Naive thymus-derived CD8-positive, alpha-beta T cell (primary cell): ENCODE measurements around the gene USP32. TPM values are rescaled to one million over a fixed set of nuclear protein-coding genes. Genes with fewer than 3 reads are reported as not detected.
"Not testable (repeated sequence)": the region's sequence is repeated elsewhere in the genome, so short reads cannot be mapped to it uniquely, and the experiment has no call there.

Source experiments
- ATAC-seq, 2 donors: fragments of 150-1000 bp; cut with Tn5 transposase in 1 of 2; sonication (Bioruptor Pico), chemical (Tn5 transposase) in 1 of 2; 1 replicate in 1 of 2; 2 replicates in 1 of 2; pipeline ENCODE4 v1.10.0; 2021; ENCODE audit warnings: mild to moderate bottlenecking in 2 of 2, moderate library complexity in 2 of 2
- POLR2A ChIA-PET: fragments of 350-600 bp; sonication (Branson Sonifier 250); formaldehyde crosslinking; loops from one replicate; lab custom pipeline; 2021; ENCODE audit warnings: antibody characterized with exemption; lab: Charles Lee
- DNase-seq, 10 donors: peaks; one replicate each; pipeline versions ENCODE4 v3.0.0 to v3.0.0-alpha.2; 2020 to 2022
- H3K27ac Mint-ChIP-seq, 10 donors: one replicate each; pipeline ENCODE4 v1.8.0; 2020 to 2022; ENCODE audit warnings: mild to moderate bottlenecking in 10 of 10, mixed read lengths in 10 of 10, moderate library complexity in 4 of 10, inconsistent platforms in 1 of 10
- H3K27me3 Mint-ChIP-seq, 5 donors: one replicate each; pipeline ENCODE4 v1.8.0; 2021 to 2022; ENCODE audit warnings: mixed read lengths in 5 of 5
- H3K36me3 Mint-ChIP-seq, 3 donors: one replicate each; pipeline ENCODE4 v1.8.0; 2020 to 2022; ENCODE audit warnings: mixed read lengths in 3 of 3, mild to moderate bottlenecking in 2 of 3, inconsistent platforms in 1 of 3
- H3K4me1 Mint-ChIP-seq, 4 donors: one replicate each; pipeline ENCODE4 v1.8.0; 2021 to 2022; ENCODE audit warnings: mixed read lengths in 4 of 4
- H3K4me3 Mint-ChIP-seq, 10 donors: one replicate each; pipeline ENCODE4 v1.8.0; 2020 to 2022; ENCODE audit warnings: mild to moderate bottlenecking in 10 of 10, mixed read lengths in 10 of 10, moderate library complexity in 6 of 10, inconsistent platforms in 1 of 10
- H3K9me3 Mint-ChIP-seq, 9 donors: one replicate each; pipeline ENCODE4 v1.8.0; 2020 to 2022; ENCODE audit warnings: mixed read lengths in 9 of 9, mild to moderate bottlenecking in 3 of 9, inconsistent platforms in 1 of 9, moderate library complexity in 1 of 9
- polyA plus RNA-seq, 3 donors: library from polyadenylated mRNA; unstranded; fragments of 300-500 nt; fragmentation: Illumina TruSeq; gene quantifications; one replicate each; pipeline ENCODE4 v1.2.3, GENCODE V29; 2021
- total RNA-seq, 8 experiments: library from RNA in 2 of 8; stranded (reverse) in 2 of 8; gene quantifications; one replicate each; pipeline ENCODE4 v1.2.3 and lab custom pipeline; 2021 to 2026

Gene USP32
- total and polyA plus RNA-seq, 5 experiments from 2014 or later = 3.9 to 36.6 (median 5.6) TPM

GRCh38 chr17:60227276-60227675 is 164.7 kb downstream of the USP32 start:
- ATAC-seq, H3K27ac Mint-ChIP-seq, H3K9me3 Mint-ChIP-seq, POLR2A ChIA-PET, H3K4me1 Mint-ChIP-seq, H3K27me3 Mint-ChIP-seq, DNase-seq: not testable (repeated sequence)
- peak overlapping the region in 1 of 10 donors; percentile 19 for H3K4me3 Mint-ChIP-seq
- peaks cover under 1 to 45% (median 8%) of the 10 kb centered on the region in 3 donors for H3K36me3 Mint-ChIP-seq

GRCh38 chr17:60224064-60224463 is 167.9 kb downstream of the USP32 start:
- Mint-ChIP-seq H3K4me1 (no peaks in the 10 kb centered on the region), H3K27ac (no peak overlapping the region), H3K27me3 (no peaks in the 10 kb centered on the region), H3K36me3 (peaks cover 6 to 59% (median 16%) of the 10 kb centered on the region in 3 donors), H3K4me3 (no peak overlapping the region), H3K9me3 (no peaks in the 10 kb centered on the region)
- POLR2A ChIA-PET = no interaction called here
- DNase-seq = no peak
- ATAC-seq = no peak

GRCh38 chr17:60223456-60223855 is 168.5 kb downstream of the USP32 start:
- DNase-seq (no peak), ATAC-seq (no peak)
- no peak overlapping the region for H3K4me3 Mint-ChIP-seq
- POLR2A ChIA-PET = no interaction called here
- H3K36me3 Mint-ChIP-seq = peaks cover 6 to 63% (median 19%) of the 10 kb centered on the region in 3 donors
- no peaks in the 10 kb centered on the region for H3K9me3 Mint-ChIP-seq
- no peaks in the 10 kb centered on the region for H3K27me3 Mint-ChIP-seq
- no peaks in the 10 kb centered on the region for H3K4me1 Mint-ChIP-seq
- H3K27ac Mint-ChIP-seq = no peak overlapping the region

GRCh38 chr17:60218774-60219173 is 173.2 kb downstream of the USP32 start:
- POLR2A ChIA-PET = interaction anchor here (0.7 kb wide), 1 partner anchor 315 kb away, joined by 4 read pairs; no protein-coding TSS in a partner anchor
- H3K4me1 Mint-ChIP-seq, DNase-seq, H3K9me3 Mint-ChIP-seq, H3K27me3 Mint-ChIP-seq, H3K27ac Mint-ChIP-seq, ATAC-seq, H3K4me3 Mint-ChIP-seq: not testable (repeated sequence)
- peaks cover 6 to 53% (median 11%) of the 10 kb centered on the region in 3 donors for H3K36me3 Mint-ChIP-seq

- H3K27me3 Mint-ChIP-seq, H3K9me3 Mint-ChIP-seq, ATAC-seq, H3K4me1 Mint-ChIP-seq, DNase-seq, H3K27ac Mint-ChIP-seq, H3K4me3 Mint-ChIP-seq, POLR2A ChIA-PET: not testable (repeated sequence)
- peaks cover 0 to 34% (median 3%) of the 10 kb centered on the region in 3 donors for H3K36me3 Mint-ChIP-seq
Observed at GRCh38 chr17:60215895-60216294, 176.0 kb downstream of the USP32 start.

GRCh38 chr17:60211282-60211681 is 180.7 kb downstream of the USP32 start:
- H3K4me1 Mint-ChIP-seq, ATAC-seq: not testable (repeated sequence)

DNA sequence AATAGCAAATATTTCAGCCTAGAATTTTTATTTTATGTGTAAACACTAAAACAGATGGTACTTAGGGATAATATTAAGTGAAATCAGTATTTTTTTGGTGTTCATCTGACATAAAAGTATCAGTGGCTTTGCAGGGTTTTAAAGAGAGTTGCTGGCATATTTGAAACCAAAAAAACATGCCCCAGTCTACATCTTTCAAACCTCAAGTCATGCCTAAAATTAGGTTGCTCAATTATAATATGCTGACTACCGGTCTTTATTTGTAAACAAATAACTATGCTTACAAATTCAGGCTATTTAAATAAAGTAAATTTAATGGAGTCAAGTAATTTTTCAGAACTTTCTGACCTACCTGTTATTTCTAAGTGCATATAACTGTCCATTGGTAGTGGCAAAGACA is 183.6 kb downstream of the USP32 start:
- ATAC-seq, H3K27ac Mint-ChIP-seq, H3K27me3 Mint-ChIP-seq, H3K4me1 Mint-ChIP-seq, POLR2A ChIA-PET, DNase-seq, H3K4me3 Mint-ChIP-seq, H3K9me3 Mint-ChIP-seq: not testable (repeated sequence)
- H3K36me3 Mint-ChIP-seq = peaks cover 0 to 44% (median 7%) of the 10 kb centered on the region in 3 donors

More at GRCh38 chr17:60211282-60211681, 180.7 kb downstream of the USP32 start:
- H3K4me3 Mint-ChIP-seq, H3K9me3 Mint-ChIP-seq, DNase-seq, H3K27me3 Mint-ChIP-seq, POLR2A ChIA-PET, H3K27ac Mint-ChIP-seq: not testable (repeated sequence)
- peaks cover 0 to 38% (median 2%) of the 10 kb centered on the region in 3 donors for H3K36me3 Mint-ChIP-seq

- POLR2A ChIA-PET, H3K4me1 Mint-ChIP-seq, H3K9me3 Mint-ChIP-seq, ATAC-seq, H3K27ac Mint-ChIP-seq, H3K27me3 Mint-ChIP-seq, H3K4me3 Mint-ChIP-seq, DNase-seq: not testable (repeated sequence)
- H3K36me3 Mint-ChIP-seq = peaks cover 0 to 50% (median 7%) of the 10 kb centered on the region in 3 donors
Observed at GRCh38 chr17:60205782-60206181, 186.2 kb downstream of the USP32 start.

- H3K27me3 Mint-ChIP-seq, DNase-seq, POLR2A ChIA-PET, H3K27ac Mint-ChIP-seq, H3K9me3 Mint-ChIP-seq, H3K4me1 Mint-ChIP-seq, ATAC-seq, H3K4me3 Mint-ChIP-seq: not testable (repeated sequence)
- H3K36me3 Mint-ChIP-seq = peaks cover 4 to 63% (median 30%) of the 10 kb centered on the region in 3 donors
Observed at GRCh38 chr17:60198630-60199029, 193.3 kb downstream of the USP32 start.

GRCh38 chr17:60194141-60194540 is 197.8 kb downstream of the USP32 start:
- H3K9me3 Mint-ChIP-seq, ATAC-seq, POLR2A ChIA-PET, H3K4me1 Mint-ChIP-seq, H3K4me3 Mint-ChIP-seq, H3K27ac Mint-ChIP-seq, DNase-seq, H3K27me3 Mint-ChIP-seq: not testable (repeated sequence)
- H3K36me3 Mint-ChIP-seq = peaks cover 4 to 90% (median 41%) of the 10 kb centered on the region in 3 donors

DNA sequence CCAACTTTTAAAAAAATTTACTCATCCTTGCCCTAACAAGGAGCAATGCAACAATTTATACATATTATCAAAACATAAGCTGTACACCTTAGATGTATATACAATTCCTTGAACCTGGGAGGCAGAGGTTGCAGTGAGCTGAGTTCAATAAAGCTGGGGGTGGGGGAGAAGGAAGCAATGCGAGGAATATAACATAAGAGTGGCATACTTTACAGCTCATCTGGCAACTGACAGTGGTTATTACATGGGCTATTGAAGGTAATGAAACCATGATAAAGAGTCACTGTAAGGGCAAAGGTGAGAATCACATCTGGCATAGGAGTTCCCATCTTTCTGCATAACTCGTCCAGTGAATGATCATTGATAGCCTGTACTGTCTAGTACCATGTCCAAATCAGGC is 198.5 kb downstream of the USP32 start:
- Mint-ChIP-seq H3K27me3 (no peaks in the 10 kb centered on the region), H3K27ac (no peak overlapping the region), H3K4me1 (no peaks in the 10 kb centered on the region), H3K4me3 (no peak overlapping the region), H3K9me3 (no peaks in the 10 kb centered on the region), H3K36me3 (peaks cover 4 to 89% (median 40%) of the 10 kb centered on the region in 3 donors)
- DNase-seq = no peak
- ATAC-seq = no peak
- POLR2A ChIA-PET = no interaction called here

- not testable (repeated sequence) for H3K27me3 Mint-ChIP-seq, H3K4me1 Mint-ChIP-seq
- peaks cover under 1 to 85% (median 36%) of the 10 kb centered on the region in 3 donors for H3K36me3 Mint-ChIP-seq
Observed at GRCh38 chr17:60193032-60193431, 198.9 kb downstream of the USP32 start.

DNA sequence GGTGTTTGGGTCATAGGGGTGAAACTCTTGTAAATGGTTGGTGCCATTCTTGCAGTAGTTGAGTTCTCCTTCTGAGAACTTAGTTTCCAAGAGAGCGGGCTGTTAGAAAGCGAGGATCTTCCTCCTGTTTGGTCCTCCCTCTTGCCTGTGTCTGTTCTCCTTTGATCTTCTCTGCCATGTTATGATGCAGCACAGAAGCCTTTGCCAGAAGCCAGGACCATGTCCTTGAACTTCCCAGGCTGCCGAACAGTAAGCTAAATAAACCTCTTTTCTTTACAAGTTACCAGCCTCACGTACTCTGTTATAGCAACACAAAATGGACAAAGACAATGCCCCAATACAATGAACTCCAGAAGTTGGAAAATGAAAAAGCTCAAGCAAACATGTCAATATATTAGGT is 201.9 kb downstream of the USP32 start:
- DNase-seq, POLR2A ChIA-PET, H3K27me3 Mint-ChIP-seq, ATAC-seq, H3K4me1 Mint-ChIP-seq, H3K27ac Mint-ChIP-seq, H3K9me3 Mint-ChIP-seq, H3K4me3 Mint-ChIP-seq: not testable (repeated sequence)
- peaks cover 0 to 84% (median 19%) of the 10 kb centered on the region in 3 donors for H3K36me3 Mint-ChIP-seq

More at GRCh38 chr17:60193032-60193431, 198.9 kb downstream of the USP32 start:
- H3K4me3 Mint-ChIP-seq, DNase-seq, POLR2A ChIA-PET, H3K9me3 Mint-ChIP-seq, H3K27ac Mint-ChIP-seq, ATAC-seq: not testable (repeated sequence)

DNA sequence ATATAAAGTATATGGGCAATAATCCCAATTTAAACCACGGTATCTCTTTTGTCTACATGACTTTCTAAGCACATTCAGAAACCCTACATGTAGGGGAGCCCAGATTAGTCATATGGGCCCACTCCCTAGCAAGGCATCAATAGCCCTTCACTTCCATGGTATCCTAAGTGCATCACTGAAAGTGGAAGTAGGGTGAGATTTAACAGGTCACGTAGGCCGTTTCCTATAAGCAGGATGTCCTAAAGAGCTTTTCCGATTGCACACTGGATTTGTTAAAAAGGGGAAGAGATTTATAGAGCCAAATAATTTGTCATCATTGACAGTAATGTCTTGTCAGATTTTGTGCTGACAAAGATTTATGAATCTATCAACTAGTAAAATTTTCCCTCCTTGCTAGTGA is 203.2 kb downstream of the USP32 start:
- Mint-ChIP-seq H3K4me1 (peaks cover 0 to 1% (median 0%) of the 10 kb centered on the region in 4 donors), H3K27ac (no peak overlapping the region), H3K4me3 (no peak overlapping the region), H3K9me3 (no peaks in the 10 kb centered on the region), H3K27me3 (no peaks in the 10 kb centered on the region), H3K36me3 (peaks cover 0 to 81% (median 21%) of the 10 kb centered on the region in 3 donors)
- ATAC-seq (no peak), DNase-seq (no peak)
- POLR2A ChIA-PET = no interaction called here
